HG02763 (cell line): ENCODE data around the gene RBFOX1.

Source experiments
- ATAC-seq: cut with Tn5 transposase; IDR thresholded peaks from one replicate; pipeline ENCODE4 v1.9.1; 2021; ENCODE audit warnings: mild to moderate bottlenecking, moderate library complexity; ENCODE audit not compliant: unreplicated experiment

RBFOX1 gene

GRCh38 chr16:7372095-7372494 is 39.5 kb downstream of the RBFOX1 start:
- ATAC-seq, result no peak

GRCh38 chr16:7373776-7374175 is 41.1 kb downstream of the RBFOX1 start:
- no peak for ATAC-seq

- ATAC-seq, result no peak
These were observed 42.0 kb downstream of the RBFOX1 start for GRCh38 chr16:7374614-7375174.

DNA sequence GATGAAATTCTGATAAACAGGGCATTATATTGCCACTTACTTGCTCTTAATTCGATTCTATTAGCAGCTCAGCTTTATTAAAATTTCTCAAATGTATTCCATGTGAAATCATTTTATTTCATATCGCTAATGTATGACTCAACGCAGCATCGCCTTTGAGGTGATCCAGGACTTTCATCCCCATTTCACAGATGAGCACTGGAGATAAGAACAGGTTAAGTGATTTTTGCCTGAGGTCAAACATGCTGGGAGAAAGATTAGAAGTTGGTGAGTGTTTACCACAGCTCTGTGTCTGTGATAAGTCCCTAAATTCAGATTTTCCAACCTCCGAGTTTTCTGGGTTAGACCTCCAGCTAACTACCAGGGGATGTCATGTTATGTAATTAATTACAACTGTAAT is 43.6 kb downstream of the RBFOX1 start:
- no peak for ATAC-seq

DNA sequence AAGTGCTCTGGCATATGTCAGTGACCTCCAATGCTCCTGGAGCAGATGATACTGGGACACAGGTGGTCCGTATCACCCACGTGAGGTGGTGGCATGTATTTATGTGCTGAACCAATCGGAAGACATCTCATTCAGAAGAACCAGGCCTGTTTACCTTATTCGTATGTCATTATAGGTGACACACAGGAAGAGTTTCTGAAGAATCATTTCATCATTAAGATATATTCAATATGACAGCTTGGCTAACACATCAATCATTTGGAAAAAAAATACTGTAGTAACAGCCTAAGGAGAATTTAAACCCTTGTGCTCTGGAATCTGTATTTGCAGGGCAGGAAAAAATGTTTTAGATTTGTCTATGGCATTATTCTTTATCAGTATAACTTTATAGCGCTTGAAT is 44.6 kb downstream of the RBFOX1 start:
- ATAC-seq, result no peak

DNA sequence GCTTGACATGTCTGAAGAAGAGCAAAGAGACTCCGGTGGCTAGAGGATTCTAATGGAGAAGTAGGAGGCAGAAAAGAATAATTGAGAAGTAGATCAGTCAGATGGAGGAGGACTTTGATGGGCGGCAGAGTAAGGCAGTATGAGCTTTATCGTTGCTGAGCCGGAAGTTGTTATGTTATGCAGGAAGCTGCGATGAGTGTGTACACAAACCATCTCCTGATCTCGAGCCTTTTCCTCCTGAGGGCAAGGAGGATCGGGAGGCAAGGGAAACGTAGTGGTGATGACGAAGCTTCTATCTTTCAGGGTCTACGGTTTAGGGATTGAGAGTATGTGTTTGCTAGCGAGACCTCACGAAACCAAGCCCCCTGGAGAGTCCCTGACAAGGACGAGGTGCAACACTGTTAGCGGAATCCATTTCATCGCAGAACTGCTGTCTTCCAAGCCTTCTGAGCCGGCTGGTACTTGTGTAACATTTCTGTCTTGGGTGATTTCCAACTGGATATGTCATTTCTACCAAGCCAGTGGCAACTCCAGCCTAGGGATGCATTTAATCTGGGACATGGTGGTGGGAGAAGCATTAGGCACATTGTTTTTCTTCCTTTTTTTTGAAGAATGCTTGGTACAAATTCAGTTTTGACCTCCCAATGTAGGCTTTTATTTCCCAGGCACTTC is 45.5 kb downstream of the RBFOX1 start:
- no peak for ATAC-seq

- ATAC-seq, result no peak
These were observed 47.8 kb downstream of the RBFOX1 start for GRCh38 chr16:7380441-7380840.

- no peak for ATAC-seq
These were observed 48.3 kb downstream of the RBFOX1 start for GRCh38 chr16:7380911-7381310.

DNA sequence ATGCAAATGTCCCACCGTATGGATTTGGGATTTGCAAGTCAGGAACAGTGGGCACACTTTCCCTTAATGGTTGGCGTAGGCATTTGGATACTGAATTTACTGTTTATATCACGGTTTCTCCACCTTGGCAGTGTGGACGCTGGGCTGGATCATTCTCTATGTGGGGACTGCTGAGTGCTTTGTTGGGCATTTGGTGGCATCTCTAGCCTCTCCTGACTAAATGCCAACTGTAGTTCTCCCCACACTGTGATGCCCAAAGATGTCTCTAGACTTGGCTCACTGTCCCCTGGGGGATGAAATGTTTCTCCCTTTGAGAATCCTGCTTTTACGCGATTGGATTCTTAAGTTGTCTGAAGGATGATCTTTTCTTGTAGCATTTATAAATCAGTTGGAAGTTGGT is 49.0 kb downstream of the RBFOX1 start:
- ATAC-seq, result no peak

GRCh38 chr16:7382521-7382920 is 49.9 kb downstream of the RBFOX1 start:
- no peak for ATAC-seq

DNA sequence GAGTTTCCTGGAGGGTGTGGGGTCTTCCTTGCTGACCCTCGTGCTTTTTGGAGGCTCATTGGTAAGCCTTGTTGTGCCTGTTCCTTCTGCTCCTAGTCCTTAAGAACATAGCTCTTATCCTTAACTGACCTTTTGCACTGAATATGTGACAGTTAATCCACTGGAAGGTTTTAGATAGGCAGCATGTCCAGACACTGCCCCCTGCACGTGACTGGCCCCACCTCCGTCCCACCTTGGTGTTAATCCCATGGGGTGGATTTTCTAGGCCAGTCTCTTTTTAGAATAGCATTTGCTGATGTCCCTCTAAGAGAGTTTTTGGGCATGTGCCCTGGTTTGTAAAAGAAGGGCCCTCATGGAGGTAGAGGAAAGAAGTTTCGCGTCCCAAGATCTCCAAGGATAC is 58.3 kb downstream of the RBFOX1 start:
- no peak for ATAC-seq

- ATAC-seq, result no peak
These were observed 59.0 kb downstream of the RBFOX1 start for GRCh38 chr16:7391694-7392093.

GRCh38 chr16:7392206-7392605 is 59.6 kb downstream of the RBFOX1 start:
- no peak for ATAC-seq

- no peak for ATAC-seq
These were observed 61.0 kb downstream of the RBFOX1 start for GRCh38 chr16:7393680-7394079.

DNA sequence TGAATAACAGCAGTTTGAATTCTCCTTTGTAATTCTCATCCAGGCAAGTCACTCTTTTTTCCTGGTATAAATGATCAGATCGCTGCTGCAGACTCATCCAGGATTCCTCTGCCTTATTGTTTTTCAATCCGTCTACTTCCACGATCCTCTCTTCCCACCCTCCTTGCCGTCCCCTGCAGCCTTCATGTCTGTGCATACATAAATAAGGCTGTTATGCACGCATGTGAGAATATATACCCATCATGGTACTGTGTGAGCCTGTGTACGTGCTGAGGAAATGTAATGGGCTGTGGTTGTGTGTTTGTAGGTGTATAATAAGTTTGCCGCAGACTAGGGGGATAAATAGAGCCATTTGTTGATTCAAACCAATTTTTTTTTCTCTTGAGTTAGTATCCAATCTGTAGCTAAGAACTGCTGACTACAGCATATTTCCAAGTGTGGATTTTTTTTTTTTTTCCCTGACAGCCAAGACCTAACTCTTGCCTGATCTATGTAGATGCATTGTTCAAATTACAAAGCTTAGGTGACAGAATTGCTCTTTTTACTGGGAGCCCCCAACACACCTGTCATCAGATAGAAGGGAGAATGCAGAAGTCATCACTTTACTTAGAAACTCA is 62.2 kb downstream of the RBFOX1 start:
- ATAC-seq, result no peak

- no peak for ATAC-seq
These were observed 65.3 kb downstream of the RBFOX1 start for GRCh38 chr16:7397901-7398300.

DNA sequence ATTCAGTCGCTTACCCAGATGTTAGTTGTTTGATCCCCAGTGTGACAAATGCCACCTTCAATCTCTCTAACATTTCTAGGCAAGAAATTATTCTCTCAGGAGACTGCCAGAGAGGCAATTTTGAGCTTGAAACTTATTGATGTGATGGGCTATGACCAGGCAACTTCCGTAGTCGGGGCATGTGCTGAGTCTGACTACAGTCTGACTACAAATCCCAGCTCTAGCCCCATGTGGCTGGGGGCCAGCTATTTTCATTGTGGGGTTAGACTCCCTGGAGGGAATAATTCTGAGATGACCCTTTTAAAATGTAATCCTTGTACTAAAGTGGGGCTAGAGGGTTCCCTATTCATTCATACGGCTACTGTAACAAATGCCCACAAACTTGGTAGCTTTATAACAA is 65.9 kb downstream of the RBFOX1 start:
- no peak for ATAC-seq

- no peak for ATAC-seq
These were observed 66.7 kb downstream of the RBFOX1 start for GRCh38 chr16:7399296-7399695.

- ATAC-seq, result no peak
These were observed 67.7 kb downstream of the RBFOX1 start for GRCh38 chr16:7400117-7400890.

DNA sequence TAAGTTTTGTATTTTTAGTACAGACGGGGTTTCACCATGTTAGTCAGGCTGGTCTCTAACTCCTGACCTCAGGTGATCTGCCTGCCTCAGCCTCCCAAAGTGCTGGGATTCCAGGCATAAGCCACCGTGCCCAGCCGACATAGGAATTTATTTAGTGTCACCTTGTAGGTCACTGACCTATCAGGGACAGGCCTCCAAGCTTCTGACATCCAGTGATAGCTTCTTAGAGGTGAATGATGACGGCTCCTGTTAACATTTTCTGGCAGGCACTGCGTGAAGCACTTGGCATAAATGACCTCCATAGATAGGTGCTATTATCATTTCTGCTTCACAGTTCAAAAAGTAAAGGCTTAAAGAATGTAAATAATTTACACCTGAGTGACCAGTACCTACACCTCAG is 71.6 kb downstream of the RBFOX1 start:
- ATAC-seq, result no peak

GRCh38 chr16:7405166-7405565 is 72.5 kb downstream of the RBFOX1 start:
- no peak for ATAC-seq
